ENCODE measurements around the gene TANC1. TPM values are rescaled to one million over a fixed set of nuclear protein-coding genes. Genes with fewer than 3 reads are reported as not detected.
"Not testable (repeated sequence)": the region's sequence is repeated elsewhere in the genome, so short reads cannot be mapped to it uniquely, and the experiment has no call there.

TANC1 gene
- total RNA-seq, 1 donor from 2014 or later: 56.9 TPM

GRCh38 chr2:159136391-159136790 lies 168.0 kb downstream of the TANC1 start:
- Mint-ChIP-seq H3K27me3 (no peaks in the 10 kb centered on the region), H3K4me3 (peak overlapping the region; percentile 70), H3K27ac (peak overlapping the region; percentile 87), H3K9me3 (no peaks in the 10 kb centered on the region), H3K4me1 (ENCODE audit: unreplicated experiment) (peaks cover 57% of the 10 kb centered on the region), H3K36me3 (peaks cover 16% of the 10 kb centered on the region)
- DNase-seq (ENCODE audit: extremely low spot score, unreplicated experiment): no peak
- no peak for TF ChIP-seq CTCF (conservative IDR thresholded peaks at IDR 0.05)

DNA sequence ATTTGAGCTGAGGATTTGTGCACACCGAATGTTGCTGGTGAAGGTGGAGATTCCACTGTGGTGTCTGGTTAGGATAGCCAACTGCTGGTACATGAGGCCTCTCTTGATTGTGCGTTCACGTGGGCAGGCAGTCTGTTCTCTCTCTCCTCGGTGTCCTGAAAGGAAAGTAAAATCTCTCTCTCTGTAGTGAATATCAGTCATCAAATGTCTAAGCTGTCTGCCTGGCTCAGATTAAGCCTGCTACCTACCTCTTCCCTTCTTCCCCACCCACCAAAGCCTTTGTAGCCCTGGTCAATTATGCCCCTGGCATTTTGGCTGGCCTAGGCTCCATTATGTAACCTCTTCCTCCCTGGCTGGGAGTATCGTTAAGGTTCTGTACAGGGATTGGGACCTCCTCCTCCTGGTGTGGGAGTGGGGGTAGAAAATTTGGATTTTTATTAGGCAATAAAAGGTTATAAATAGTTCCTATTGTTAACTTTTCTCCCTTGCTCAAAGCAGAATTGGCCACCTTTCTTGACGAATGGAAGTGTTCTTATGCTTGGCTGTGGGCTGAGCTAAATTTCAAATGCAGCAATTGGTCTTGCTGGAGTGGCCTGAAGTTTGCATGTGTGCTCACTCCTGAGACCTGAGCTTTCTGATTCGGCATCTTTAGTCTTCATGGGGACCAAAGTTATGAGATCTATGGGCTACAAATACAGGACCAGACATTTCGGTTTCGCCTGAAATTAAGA lies 169.2 kb downstream of the TANC1 start:
- no peak for TF ChIP-seq CTCF (conservative IDR thresholded peaks at IDR 0.05)
- Mint-ChIP-seq H3K36me3 (peaks cover 16% of the 10 kb centered on the region), H3K27me3 (no peaks in the 10 kb centered on the region), H3K27ac (peak overlapping the region; percentile 83), H3K9me3 (no peaks in the 10 kb centered on the region), H3K4me3 (peak overlapping the region; percentile 66), H3K4me1 (ENCODE audit: unreplicated experiment) (peaks cover 48% of the 10 kb centered on the region)
- DNase-seq (ENCODE audit: extremely low spot score, unreplicated experiment): no peak

DNA sequence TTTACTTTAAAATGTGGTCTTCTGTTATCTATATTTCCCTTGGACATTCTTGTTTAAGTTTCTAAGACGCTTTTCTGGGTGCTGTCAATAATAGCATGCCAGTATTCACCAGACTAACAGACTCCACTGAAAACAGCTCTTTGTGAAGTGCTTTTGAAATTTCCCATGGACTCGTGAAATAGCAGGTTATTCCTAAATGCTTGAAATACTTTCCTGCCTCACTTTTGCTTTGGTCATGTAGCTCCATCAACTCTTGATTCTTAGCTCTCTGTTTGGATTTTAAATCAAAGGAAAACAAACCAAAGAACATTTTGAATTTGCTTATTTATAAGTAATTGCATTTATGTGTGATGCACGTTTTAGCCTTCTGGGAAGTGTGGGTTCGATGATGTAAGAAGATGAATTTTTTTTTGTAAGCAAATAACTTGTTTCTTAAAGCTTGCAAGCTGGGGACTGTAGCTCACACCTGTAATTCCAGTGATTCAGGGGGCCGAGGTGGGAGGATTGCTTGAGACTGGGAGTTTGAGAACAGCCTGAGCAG lies 170.3 kb downstream of the TANC1 start:
- TF ChIP-seq CTCF (conservative IDR thresholded peaks at IDR 0.05): no peak
- H3K9me3 Mint-ChIP-seq: no peaks in the 10 kb centered on the region
- H3K4me3 Mint-ChIP-seq: peak overlapping the region; percentile 70
- peaks cover 48% of the 10 kb centered on the region for H3K4me1 Mint-ChIP-seq (ENCODE audit: unreplicated experiment)
- DNase-seq (ENCODE audit: extremely low spot score, unreplicated experiment): no peak
- no peaks in the 10 kb centered on the region for H3K27me3 Mint-ChIP-seq
- H3K27ac Mint-ChIP-seq: peak overlapping the region; percentile 83
- peaks cover 19% of the 10 kb centered on the region for H3K36me3 Mint-ChIP-seq

GRCh38 chr2:159139216-159139933 lies 170.9 kb downstream of the TANC1 start:
- no peak for TF ChIP-seq CTCF (conservative IDR thresholded peaks at IDR 0.05)
- DNase-seq (ENCODE audit: extremely low spot score, unreplicated experiment): no peak
- peaks cover 22% of the 10 kb centered on the region for H3K36me3 Mint-ChIP-seq
- peak overlapping the region; percentile 82 for H3K27ac Mint-ChIP-seq
- peak overlapping the region; percentile 70 for H3K4me3 Mint-ChIP-seq
- H3K4me1 Mint-ChIP-seq (ENCODE audit: unreplicated experiment): peaks cover 48% of the 10 kb centered on the region
- H3K27me3 Mint-ChIP-seq: no peaks in the 10 kb centered on the region
- no peaks in the 10 kb centered on the region for H3K9me3 Mint-ChIP-seq

- H3K27ac Mint-ChIP-seq: peak overlapping the region; percentile 82
- H3K9me3 Mint-ChIP-seq: no peaks in the 10 kb centered on the region
- H3K27me3 Mint-ChIP-seq: no peaks in the 10 kb centered on the region
- peaks cover 29% of the 10 kb centered on the region for H3K36me3 Mint-ChIP-seq
- DNase-seq (ENCODE audit: extremely low spot score, unreplicated experiment): no peak
- no peak for TF ChIP-seq CTCF (conservative IDR thresholded peaks at IDR 0.05)
- H3K4me1 Mint-ChIP-seq (ENCODE audit: unreplicated experiment): peaks cover 44% of the 10 kb centered on the region
- peak overlapping the region; percentile 32 for H3K4me3 Mint-ChIP-seq
These were observed 171.8 kb downstream of the TANC1 start for GRCh38 chr2:159140070-159140769.

GRCh38 chr2:159140821-159141220 lies 172.4 kb downstream of the TANC1 start:
- H3K27me3 Mint-ChIP-seq; DNase-seq (ENCODE audit: extremely low spot score, unreplicated experiment); H3K4me3 Mint-ChIP-seq; H3K27ac Mint-ChIP-seq; H3K9me3 Mint-ChIP-seq: not testable (repeated sequence)
- Mint-ChIP-seq H3K36me3 (peaks cover 29% of the 10 kb centered on the region), H3K4me1 (ENCODE audit: unreplicated experiment) (peaks cover 39% of the 10 kb centered on the region)
